HUES48 (cell line): ENCODE data around the gene AVPI1.
"Not testable (repeated sequence)": the region's sequence is repeated elsewhere in the genome, so short reads cannot be mapped to it uniquely, and the experiment has no call there.

Experiments
- H3K27ac ChIP-seq: one replicate; pipeline ENCODE4 v1.7.0; 2013; ENCODE audit warnings: low read depth, low read length, inconsistent platforms
- H3K27me3 ChIP-seq: 2 replicates; pipeline ENCODE4 v1.6.1; 2013; ENCODE audit warnings: mild to moderate bottlenecking, low read length; ENCODE audit not compliant: control insufficient read depth, insufficient read depth
- H3K36me3 ChIP-seq: 2 replicates; pipeline ENCODE4 v1.6.1; 2013; ENCODE audit warnings: low read length; ENCODE audit not compliant: control insufficient read depth, insufficient read depth
- H3K4me1 ChIP-seq: 2 replicates; pipeline ENCODE4 v1.6.1; 2013; ENCODE audit warnings: mild to moderate bottlenecking, low read length; ENCODE audit not compliant: control insufficient read depth, insufficient read depth
- H3K4me3 ChIP-seq: 2 replicates; pipeline ENCODE4 v1.5.1; 2013; ENCODE audit warnings: mild to moderate bottlenecking, low read depth, low read length
- H3K9ac ChIP-seq: 2 replicates; pipeline ENCODE4 v1.6.1; 2013; ENCODE audit warnings: mild to moderate bottlenecking, low read depth, low read length, moderate library complexity
- H3K9me3 ChIP-seq: 2 replicates; pipeline ENCODE4 v1.6.1; 2013; ENCODE audit warnings: low read length; ENCODE audit not compliant: control insufficient read depth, insufficient read depth

The AVPI1 gene

GRCh38 chr10:97711640-97712572 is 24.9 kb upstream of the AVPI1 start:
- H3K4me1 ChIP-seq, result peaks cover 23% of the 10 kb centered on the region
- H3K36me3 ChIP-seq, result peaks cover 7% of the 10 kb centered on the region; the same call in 1 of the 2 replicates
- H3K27me3 ChIP-seq, result peaks cover 4% of the 10 kb centered on the region; the same call in 1 of the 2 replicates
- H3K4me3 ChIP-seq, result no peak overlapping the region
- no peaks in the 10 kb centered on the region for H3K9me3 ChIP-seq
- H3K9ac ChIP-seq, result no peak overlapping the region
- no peak overlapping the region for H3K27ac ChIP-seq

GRCh38 chr10:97708976-97709946 is 22.2 kb upstream of the AVPI1 start:
- no peaks in the 10 kb centered on the region for H3K36me3 ChIP-seq

GRCh38 chr10:97708167-97708566 is 21.1 kb upstream of the AVPI1 start:
- no peak overlapping the region for H3K4me3 ChIP-seq
- H3K4me1 ChIP-seq, result peaks cover 10% of the 10 kb centered on the region
- no peaks in the 10 kb centered on the region for H3K9me3 ChIP-seq
- no peak overlapping the region for H3K27ac ChIP-seq
- H3K27me3 ChIP-seq, result peaks cover 4% of the 10 kb centered on the region; the same call in 1 of the 2 replicates
- H3K36me3 ChIP-seq, result no peaks in the 10 kb centered on the region
- no peak overlapping the region for H3K9ac ChIP-seq

More at GRCh38 chr10:97708976-97709946, 22.2 kb upstream of the AVPI1 start:
- Histone ChIP-seq H3K4me1 (peaks cover 10% of the 10 kb centered on the region), H3K9me3 (no peaks in the 10 kb centered on the region), H3K27me3 (peaks cover 4% of the 10 kb centered on the region; the same call in 1 of the 2 replicates), H3K4me3 (no peak overlapping the region), H3K9ac (no peak overlapping the region), H3K27ac (no peak overlapping the region)

- no peaks in the 10 kb centered on the region for H3K36me3 ChIP-seq
- H3K27me3 ChIP-seq, result peaks cover 4% of the 10 kb centered on the region; the same call in 1 of the 2 replicates
- no peak overlapping the region for H3K27ac ChIP-seq
- H3K4me1 ChIP-seq, result 0 out of 2 replicates have a peak, but pooled peaks cover 5% of the 10 kb centered on the region
- H3K9me3 ChIP-seq, result no peaks in the 10 kb centered on the region
- H3K4me3 ChIP-seq, result no peak overlapping the region
- no peak overlapping the region for H3K9ac ChIP-seq
Observed at GRCh38 chr10:97707134-97707861, 20.3 kb upstream of the AVPI1 start.

DNA sequence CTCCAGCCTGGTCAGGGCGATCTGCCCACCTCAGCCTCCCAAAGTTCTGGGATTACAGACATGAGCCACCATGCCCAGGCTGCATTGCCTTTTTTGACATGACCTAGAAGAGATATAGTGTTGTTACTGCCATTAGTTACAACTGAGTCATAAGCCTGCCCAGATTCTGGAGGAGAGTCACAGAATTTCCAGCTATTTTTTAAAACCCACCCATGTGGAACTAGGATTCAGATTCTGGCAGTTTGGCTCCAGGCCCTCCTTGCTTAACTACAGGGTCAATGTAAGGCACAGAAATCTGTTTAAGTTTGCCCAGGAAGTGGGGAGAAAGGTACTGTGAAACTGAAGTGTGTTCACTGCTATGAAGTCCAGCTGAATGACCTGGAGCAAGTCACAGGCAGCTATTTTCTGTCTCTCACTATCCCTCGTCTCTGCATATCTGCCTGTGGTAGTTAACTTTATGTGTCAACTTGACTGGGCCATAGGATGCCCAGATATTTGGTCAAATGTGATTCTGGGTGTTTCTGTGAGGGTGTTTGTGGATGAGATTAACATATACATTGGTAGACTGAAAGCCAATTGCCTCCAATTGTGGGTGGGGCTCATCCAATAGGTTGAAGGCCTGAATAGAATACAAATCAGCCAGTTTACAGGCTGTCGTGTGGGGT is 18.1 kb upstream of the AVPI1 start:
- Histone ChIP-seq H3K9ac (no peak overlapping the region), H3K4me1 (peaks cover 9% of the 10 kb centered on the region; the same call in 1 of the 2 replicates), H3K27me3 (no peaks in the 10 kb centered on the region), H3K36me3 (no peaks in the 10 kb centered on the region), H3K9me3 (no peaks in the 10 kb centered on the region), H3K4me3 (no peak overlapping the region), H3K27ac (no peak overlapping the region)

- Histone ChIP-seq H3K36me3 (no peaks in the 10 kb centered on the region), H3K9ac (no peak overlapping the region), H3K4me1 (peaks cover 9% of the 10 kb centered on the region; the same call in 1 of the 2 replicates), H3K27me3 (no peaks in the 10 kb centered on the region), H3K27ac (no peak overlapping the region), H3K4me3 (no peak overlapping the region), H3K9me3 (no peaks in the 10 kb centered on the region)
Observed at GRCh38 chr10:97704341-97704740, 17.3 kb upstream of the AVPI1 start.

GRCh38 chr10:97703398-97704067 is 16.5 kb upstream of the AVPI1 start:
- Histone ChIP-seq H3K36me3 (no peaks in the 10 kb centered on the region), H3K4me1 (peaks cover 4% of the 10 kb centered on the region; the same call in 1 of the 2 replicates), H3K27me3 (no peaks in the 10 kb centered on the region), H3K9ac (no peak overlapping the region), H3K4me3 (no peak overlapping the region), H3K27ac (no peak overlapping the region), H3K9me3 (no peaks in the 10 kb centered on the region)

DNA sequence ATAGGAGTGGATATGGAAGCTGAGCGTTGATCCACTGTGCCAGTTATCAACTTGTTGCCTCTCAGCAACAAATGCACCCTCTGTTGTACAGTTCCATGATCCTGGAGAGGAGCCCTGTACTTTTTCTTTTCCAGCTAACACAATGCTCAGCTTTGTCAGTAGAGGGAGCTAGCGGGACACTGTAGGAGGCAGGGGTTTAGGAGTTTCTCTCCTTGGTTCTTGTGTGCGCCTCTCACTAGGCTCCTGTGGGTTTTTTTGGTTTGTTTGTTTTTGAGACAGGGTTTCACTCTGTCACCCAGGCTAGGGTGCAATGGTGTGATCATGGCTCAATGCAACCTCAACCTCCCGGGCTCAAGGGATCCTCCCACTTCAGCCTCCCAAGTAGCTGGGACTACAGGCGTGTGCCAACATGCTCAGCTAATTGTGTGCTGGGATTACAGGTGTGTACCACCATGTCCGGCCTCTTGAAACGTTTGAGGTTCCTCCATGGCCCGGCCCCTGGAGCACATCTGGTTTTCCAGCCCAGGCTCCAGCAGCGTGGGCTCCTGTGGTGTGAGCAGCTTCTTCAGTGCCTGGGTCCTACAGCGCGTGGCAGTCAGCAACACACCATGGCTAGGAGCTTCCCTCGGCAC is 14.5 kb upstream of the AVPI1 start:
- H3K9ac ChIP-seq, result no peak overlapping the region
- peaks cover 4% of the 10 kb centered on the region; the same call in 1 of the 2 replicates for H3K4me1 ChIP-seq
- H3K36me3 ChIP-seq, result no peaks in the 10 kb centered on the region
- no peaks in the 10 kb centered on the region for H3K27me3 ChIP-seq
- H3K9me3 ChIP-seq, result no peaks in the 10 kb centered on the region
- H3K4me3 ChIP-seq, result no peak overlapping the region
- no peak overlapping the region for H3K27ac ChIP-seq

GRCh38 chr10:97698072-97698655 is 11.1 kb upstream of the AVPI1 start:
- H3K4me1 ChIP-seq, H3K36me3 ChIP-seq, H3K9me3 ChIP-seq, H3K27ac ChIP-seq, H3K27me3 ChIP-seq, H3K4me3 ChIP-seq, H3K9ac ChIP-seq: not testable (repeated sequence)
